Measurements from ENCODE around the gene TNS3. TPM values are rescaled to one million over a fixed set of nuclear protein-coding genes. Genes with fewer than 3 reads are reported as not detected.

Gene TNS3
- polyA plus RNA-seq, 1 of the 3 experiments (the other 2 are of a cell fraction): 72.3 TPM

DNA sequence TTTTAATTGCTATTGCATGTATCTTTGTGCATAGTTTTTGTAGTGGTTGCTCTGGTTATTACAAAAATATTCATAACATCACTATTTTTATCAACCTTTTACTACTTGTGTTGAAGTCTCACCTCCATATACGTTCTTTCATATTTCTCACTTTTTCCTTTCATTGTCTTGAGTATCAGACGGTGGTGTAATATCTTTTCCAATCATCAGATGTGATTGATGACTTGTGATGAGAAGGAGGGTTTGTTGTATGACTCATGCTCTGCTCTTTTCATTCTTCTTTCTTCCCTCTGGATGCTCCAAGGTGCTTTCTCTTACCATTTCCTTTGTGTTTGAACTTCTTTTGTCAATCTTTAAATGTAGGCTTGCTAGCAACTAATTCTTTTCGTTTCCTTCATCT, 310.2 kb downstream of the TNS3 start:
- no peak overlapping the region for H3K9ac ChIP-seq
- no peaks in the 10 kb centered on the region for H3F3A ChIP-seq (replicated peaks; ENCODE audit: insufficient read depth)
- no peak overlapping the region for H3K4me3 ChIP-seq (ENCODE audit: low read depth in 2 of 2, low read length in 1 of 2)
- H2AFZ ChIP-seq (ENCODE audit: low read depth): no peak overlapping the region
- CTCF ChIA-PET: no interaction called here
- no peaks in the 10 kb centered on the region for H4K20me1 ChIP-seq (ENCODE audit: insufficient read depth)
- POLR2A ChIA-PET: no interaction called here
- H3K36me3 ChIP-seq (replicated peaks in 1 of 2; ENCODE audit: control insufficient read depth in 1 of 2, insufficient read depth in 2 of 2, low read length in 1 of 2): peaks cover 0 to 18% of the 10 kb centered on the region in 2 experiments
- no peak overlapping the region for H3K27ac ChIP-seq (ENCODE audit: low read depth in 2 of 2, low read length in 1 of 2)
- DNase-seq: no peak
- H3K9me2 ChIP-seq: no peaks in the 10 kb centered on the region
- H3K4me2 ChIP-seq: no peak overlapping the region
- no peaks in the 10 kb centered on the region for H3K9me3 ChIP-seq
- no peaks in the 10 kb centered on the region for H3K27me3 ChIP-seq (ENCODE audit: insufficient read depth)
- no peaks in the 10 kb centered on the region; a peak in 1 of 4 replicates for H3K4me1 ChIP-seq (ENCODE audit: control insufficient read depth in 1 of 2, insufficient read depth in 2 of 2, low read depth in 1 of 2, low read length in 1 of 2)
- no peaks in the 10 kb centered on the region for H3K79me2 ChIP-seq (ENCODE audit: insufficient read depth)
- 67% methylated on average over 3 of the region's 3 CpGs for WGBS (ENCODE audit: low lambda C conversion rate)
- TF ChIP-seq, protein P1, sequence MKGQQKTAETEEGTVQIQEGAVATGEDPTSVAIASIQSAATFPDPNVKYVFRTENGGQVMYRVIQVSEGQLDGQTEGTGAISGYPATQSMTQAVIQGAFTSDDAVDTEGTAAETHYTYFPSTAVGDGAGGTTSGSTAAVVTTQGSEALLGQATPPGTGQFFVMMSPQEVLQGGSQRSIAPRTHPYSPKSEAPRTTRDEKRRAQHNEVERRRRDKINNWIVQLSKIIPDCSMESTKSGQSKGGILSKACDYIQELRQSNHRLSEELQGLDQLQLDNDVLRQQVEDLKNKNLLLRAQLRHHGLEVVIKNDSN (IDR thresholded peaks at IDR 0.05; ENCODE audit: borderline replicate concordance, low read depth): no peak
- TF ChIP-seq, protein P2, sequence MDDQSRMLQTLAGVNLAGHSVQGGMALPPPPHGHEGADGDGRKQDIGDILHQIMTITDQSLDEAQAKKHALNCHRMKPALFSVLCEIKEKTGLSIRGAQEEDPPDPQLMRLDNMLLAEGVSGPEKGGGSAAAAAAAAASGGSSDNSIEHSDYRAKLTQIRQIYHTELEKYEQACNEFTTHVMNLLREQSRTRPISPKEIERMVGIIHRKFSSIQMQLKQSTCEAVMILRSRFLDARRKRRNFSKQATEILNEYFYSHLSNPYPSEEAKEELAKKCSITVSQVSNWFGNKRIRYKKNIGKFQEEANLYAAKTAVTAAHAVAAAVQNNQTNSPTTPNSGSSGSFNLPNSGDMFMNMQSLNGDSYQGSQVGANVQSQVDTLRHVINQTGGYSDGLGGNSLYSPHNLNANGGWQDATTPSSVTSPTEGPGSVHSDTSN (IDR thresholded peaks at IDR 0.05): peak; percentile 33; the same call in 1 of the 2 replicates

DNA sequence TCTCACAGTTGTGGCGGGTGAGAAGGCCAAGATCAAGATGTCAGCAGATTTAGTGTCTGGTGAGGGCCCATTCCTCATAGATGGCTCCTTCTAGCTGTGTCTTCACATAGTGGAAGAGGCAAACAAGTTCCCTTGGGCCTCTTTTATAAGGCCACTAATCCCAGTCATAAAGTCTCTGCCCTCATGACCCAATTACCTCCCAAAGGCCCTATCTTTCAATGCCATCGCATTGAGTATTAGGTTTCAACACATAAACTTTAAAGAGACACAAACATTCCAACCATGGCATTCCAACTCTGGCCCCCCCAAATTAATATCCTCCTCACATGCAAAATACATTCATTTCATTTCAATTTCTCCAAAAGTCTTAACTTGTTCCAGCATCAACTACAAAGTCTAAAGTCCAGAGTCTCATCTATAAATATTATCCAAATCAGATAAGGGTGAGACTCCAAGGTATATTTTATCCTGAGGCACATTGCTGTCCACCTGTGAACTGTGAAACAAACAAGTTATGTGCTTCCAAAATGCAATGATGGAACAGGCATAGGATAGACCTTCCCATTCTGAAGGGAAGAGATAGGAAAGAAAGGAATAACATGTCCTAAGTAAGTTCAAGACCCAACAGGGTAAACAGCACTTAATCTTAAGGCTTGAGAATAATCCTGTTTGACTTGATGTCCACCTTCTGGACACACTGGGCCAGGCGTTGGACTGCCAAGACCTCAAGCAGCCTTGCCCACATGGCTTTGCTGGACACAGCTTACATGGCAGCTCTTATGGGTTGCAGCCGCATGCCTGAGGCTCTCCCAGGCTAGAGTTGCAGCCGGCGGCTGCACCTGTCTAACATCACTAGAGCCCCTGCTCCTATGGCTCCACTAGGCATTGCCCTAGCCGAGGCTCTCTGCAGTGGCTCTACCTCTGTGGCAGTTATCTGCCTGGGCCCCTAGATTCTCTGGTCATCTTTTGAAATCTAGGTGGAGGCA, 312.8 kb downstream of the TNS3 start:
- no peaks in the 10 kb centered on the region for H3K9me2 ChIP-seq
- H3K27ac ChIP-seq (ENCODE audit: low read depth in 2 of 2, low read length in 1 of 2): no peak overlapping the region
- no peak overlapping the region for H3K4me2 ChIP-seq
- H3K27me3 ChIP-seq (ENCODE audit: insufficient read depth): no peaks in the 10 kb centered on the region
- no peak for DNase-seq
- no peak overlapping the region for H3K9ac ChIP-seq
- TF ChIP-seq POLR2AphosphoS5 (IDR thresholded peaks at IDR 0.05; ENCODE audit: low read depth, low read length) (no peak), TAF1 (IDR thresholded peaks at IDR 0.05; ENCODE audit: borderline replicate concordance, low read depth, low read length) (no peak), SIN3A (IDR thresholded peaks at IDR 0.05; ENCODE audit: borderline replicate concordance, low read depth, low read length) (no peak), MXI1 (IDR thresholded peaks at IDR 0.05; ENCODE audit: low read depth, low read length) (no peak), EZH2phosphoT487 (IDR thresholded peaks at IDR 0.05; ENCODE audit: borderline replicate concordance, low read depth) (no peak), JUND (IDR thresholded peaks at IDR 0.05) (no peak), GATA2 (CRISPR knock-in tag; IDR thresholded peaks at IDR 0.05) (no peak), FOSL2 (IDR thresholded peaks at IDR 0.05; ENCODE audit: borderline replicate concordance, low read depth) (no peak), NRF1 (IDR thresholded peaks at IDR 0.05; ENCODE audit: low read depth, low read length) (no peak), ELF1 (IDR thresholded peaks at IDR 0.05) (no peak), MEF2A (IDR thresholded peaks at IDR 0.05; ENCODE audit: borderline replicate concordance, low read depth) (no peak), NFIC (IDR thresholded peaks at IDR 0.05; ENCODE audit: borderline replicate concordance) (no peak), RXRA (IDR thresholded peaks at IDR 0.05; ENCODE audit: borderline replicate concordance, low read depth) (no peak), FOXM1 (IDR thresholded peaks at IDR 0.05; ENCODE audit: low read depth) (no peak)
- TF ChIP-seq, protein P3, sequence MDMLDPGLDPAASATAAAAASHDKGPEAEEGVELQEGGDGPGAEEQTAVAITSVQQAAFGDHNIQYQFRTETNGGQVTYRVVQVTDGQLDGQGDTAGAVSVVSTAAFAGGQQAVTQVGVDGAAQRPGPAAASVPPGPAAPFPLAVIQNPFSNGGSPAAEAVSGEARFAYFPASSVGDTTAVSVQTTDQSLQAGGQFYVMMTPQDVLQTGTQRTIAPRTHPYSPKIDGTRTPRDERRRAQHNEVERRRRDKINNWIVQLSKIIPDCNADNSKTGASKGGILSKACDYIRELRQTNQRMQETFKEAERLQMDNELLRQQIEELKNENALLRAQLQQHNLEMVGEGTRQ (IDR thresholded peaks at IDR 0.05; ENCODE audit: borderline replicate concordance, low read depth, low read length): no peak
- TF ChIP-seq, protein P4, sequence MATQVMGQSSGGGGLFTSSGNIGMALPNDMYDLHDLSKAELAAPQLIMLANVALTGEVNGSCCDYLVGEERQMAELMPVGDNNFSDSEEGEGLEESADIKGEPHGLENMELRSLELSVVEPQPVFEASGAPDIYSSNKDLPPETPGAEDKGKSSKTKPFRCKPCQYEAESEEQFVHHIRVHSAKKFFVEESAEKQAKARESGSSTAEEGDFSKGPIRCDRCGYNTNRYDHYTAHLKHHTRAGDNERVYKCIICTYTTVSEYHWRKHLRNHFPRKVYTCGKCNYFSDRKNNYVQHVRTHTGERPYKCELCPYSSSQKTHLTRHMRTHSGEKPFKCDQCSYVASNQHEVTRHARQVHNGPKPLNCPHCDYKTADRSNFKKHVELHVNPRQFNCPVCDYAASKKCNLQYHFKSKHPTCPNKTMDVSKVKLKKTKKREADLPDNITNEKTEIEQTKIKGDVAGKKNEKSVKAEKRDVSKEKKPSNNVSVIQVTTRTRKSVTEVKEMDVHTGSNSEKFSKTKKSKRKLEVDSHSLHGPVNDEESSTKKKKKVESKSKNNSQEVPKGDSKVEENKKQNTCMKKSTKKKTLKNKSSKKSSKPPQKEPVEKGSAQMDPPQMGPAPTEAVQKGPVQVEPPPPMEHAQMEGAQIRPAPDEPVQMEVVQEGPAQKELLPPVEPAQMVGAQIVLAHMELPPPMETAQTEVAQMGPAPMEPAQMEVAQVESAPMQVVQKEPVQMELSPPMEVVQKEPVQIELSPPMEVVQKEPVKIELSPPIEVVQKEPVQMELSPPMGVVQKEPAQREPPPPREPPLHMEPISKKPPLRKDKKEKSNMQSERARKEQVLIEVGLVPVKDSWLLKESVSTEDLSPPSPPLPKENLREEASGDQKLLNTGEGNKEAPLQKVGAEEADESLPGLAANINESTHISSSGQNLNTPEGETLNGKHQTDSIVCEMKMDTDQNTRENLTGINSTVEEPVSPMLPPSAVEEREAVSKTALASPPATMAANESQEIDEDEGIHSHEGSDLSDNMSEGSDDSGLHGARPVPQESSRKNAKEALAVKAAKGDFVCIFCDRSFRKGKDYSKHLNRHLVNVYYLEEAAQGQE (IDR thresholded peaks at IDR 0.05; ENCODE audit: low read depth, low read length): no peak
- H4K20me1 ChIP-seq (ENCODE audit: insufficient read depth): no peaks in the 10 kb centered on the region
- ChIA-PET POLR2A (no interaction called here), CTCF (interaction anchor here (7.7 to 8.0 kb wide), 2 partner anchors 165 to 551 kb away, joined by 151 to 275 read pairs; no protein-coding TSS in a partner anchor)
- no peaks in the 10 kb centered on the region for H3F3A ChIP-seq (replicated peaks; ENCODE audit: insufficient read depth)
- peaks cover 0 to 2% of the 10 kb centered on the region in 2 experiments; a peak in 1 of 4 replicates for H3K4me1 ChIP-seq (ENCODE audit: control insufficient read depth in 1 of 2, insufficient read depth in 2 of 2, low read depth in 1 of 2, low read length in 1 of 2)
- no peak overlapping the region for H2AFZ ChIP-seq (ENCODE audit: low read depth)
- no peaks in the 10 kb centered on the region for H3K9me3 ChIP-seq
- no peak overlapping the region for H3K4me3 ChIP-seq (ENCODE audit: low read depth in 2 of 2, low read length in 1 of 2)
- H3K79me2 ChIP-seq (ENCODE audit: insufficient read depth): no peaks in the 10 kb centered on the region
- WGBS (ENCODE audit: low lambda C conversion rate): 77% methylated on average over 4 of the region's 7 CpGs
- H3K36me3 ChIP-seq (replicated peaks in 1 of 2; ENCODE audit: control insufficient read depth in 1 of 2, insufficient read depth in 2 of 2, low read length in 1 of 2): peaks cover 0 to under 1% of the 10 kb centered on the region in 2 experiments

Data from SK-N-SH (cell line).